ENCODE measurements around the gene ZNF174.

GRCh38 chr16:3457434-3458252 lies 56.6 kb downstream of the ZNF174 start:
- TF ChIP-seq CTCF (IDR thresholded peaks at IDR 0.05) (peak in 11 of 12 donors; percentile 24 to 64 (median 50)), POLR2A (IDR thresholded peaks at IDR 0.05) (peak in 1 of 2 donors; percentile 56)

Data from heart left ventricle (tissue), 13 donors.